Stimulated activated naive CD8-positive, alpha-beta T cell treated with anti-CD3 and anti-CD28 coated beads, Interleukin-15, Interleukin-2, amounts not matched to agents 100 U/mL and 50 U/mL, for 24 hours (primary cell): ENCODE results near the gene UNC13C.
"Not testable (repeated sequence)": the region's sequence is repeated elsewhere in the genome, so short reads cannot be mapped to it uniquely, and the experiment has no call there.

Experiments
- ATAC-seq: fragments of 150-1000 bp; cut with Tn5 transposase; one replicate; pipeline ENCODE4 v1.10.0; 2021
- DNase-seq: peaks from one replicate; pipeline ENCODE4 v3.0.0; 2021

The UNC13C gene

GRCh38 chr15:54304321-54304720, 326.1 kb downstream of the UNC13C start:
- DNase-seq (no peak), ATAC-seq (no peak)

DNA sequence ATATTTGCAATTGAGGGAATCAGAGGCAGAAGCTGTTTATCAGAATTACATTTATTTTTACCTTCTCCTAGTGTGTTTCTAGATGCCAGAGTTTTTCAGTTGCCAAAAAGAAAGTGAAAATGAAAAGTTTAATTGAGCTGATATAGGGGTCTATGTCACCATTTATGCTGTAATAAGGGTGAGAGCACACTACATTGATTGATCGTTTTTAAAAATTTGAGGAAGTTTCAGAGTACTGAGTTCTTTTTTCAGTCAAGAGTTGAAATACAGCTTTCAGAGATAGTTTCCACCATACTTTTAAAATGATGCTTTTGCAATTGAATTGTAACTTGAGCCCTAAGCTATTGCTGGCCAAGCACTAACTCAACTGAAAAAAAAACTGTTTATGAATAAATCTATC, 326.9 kb downstream of the UNC13C start:
- DNase-seq = no peak
- ATAC-seq = no peak

DNA sequence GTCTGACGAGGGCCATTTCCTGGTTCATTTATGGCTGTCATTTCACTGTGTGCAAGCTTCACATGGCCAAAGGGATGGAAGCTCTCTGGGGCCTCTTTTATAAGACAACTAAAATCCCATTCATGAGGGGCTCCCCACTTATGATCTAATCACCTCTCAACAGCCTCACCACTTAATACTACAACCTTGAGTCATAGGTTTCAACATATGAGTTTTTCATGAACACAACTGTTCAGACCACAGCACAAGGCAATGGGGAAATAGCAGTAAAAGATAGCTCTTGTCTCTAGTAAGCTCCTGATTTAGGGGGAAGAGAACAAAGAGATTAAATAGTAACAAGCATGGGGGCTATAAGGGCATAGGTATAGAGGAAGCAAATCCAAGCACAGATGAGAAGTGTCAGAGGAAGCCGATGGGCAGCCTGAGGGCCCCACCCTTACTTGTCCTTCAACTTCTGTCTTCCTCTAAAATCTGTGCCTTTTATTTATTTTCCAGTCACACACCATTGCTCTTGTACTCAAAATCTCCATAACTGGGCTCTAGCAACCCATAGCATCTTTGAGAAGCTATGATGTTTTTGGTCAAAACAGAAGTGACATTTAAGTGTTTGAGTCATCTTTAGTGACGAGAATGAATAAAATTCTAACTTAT, 329.1 kb downstream of the UNC13C start:
- DNase-seq = no peak
- ATAC-seq = no peak

- no peak for ATAC-seq
- DNase-seq = no peak
These were observed 329.7 kb downstream of the UNC13C start for GRCh38 chr15:54307926-54308325.

DNA sequence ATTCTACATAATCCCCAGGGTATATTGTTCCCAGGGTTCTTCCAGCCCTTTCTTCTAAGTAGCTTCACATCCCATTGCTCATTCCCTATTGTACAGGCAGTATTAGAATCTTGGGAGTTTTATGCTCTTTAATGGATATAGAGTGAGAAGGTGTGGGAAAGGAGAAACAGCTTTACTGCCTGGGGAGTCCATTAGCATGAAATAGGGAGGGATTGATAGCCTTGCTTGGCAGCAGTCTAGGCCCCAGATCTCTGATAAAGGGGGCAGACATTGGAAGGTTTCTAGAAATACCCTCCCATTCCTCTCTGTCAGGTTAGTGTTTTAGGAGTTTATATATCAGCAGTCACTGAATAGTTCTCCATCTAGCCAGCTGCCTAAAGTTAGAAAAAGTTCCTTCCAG, 334.3 kb downstream of the UNC13C start:
- ATAC-seq (no peak), DNase-seq (no peak)

- DNase-seq = no peak
- no peak for ATAC-seq
These were observed 343.2 kb downstream of the UNC13C start for GRCh38 chr15:54321426-54321825.

DNA sequence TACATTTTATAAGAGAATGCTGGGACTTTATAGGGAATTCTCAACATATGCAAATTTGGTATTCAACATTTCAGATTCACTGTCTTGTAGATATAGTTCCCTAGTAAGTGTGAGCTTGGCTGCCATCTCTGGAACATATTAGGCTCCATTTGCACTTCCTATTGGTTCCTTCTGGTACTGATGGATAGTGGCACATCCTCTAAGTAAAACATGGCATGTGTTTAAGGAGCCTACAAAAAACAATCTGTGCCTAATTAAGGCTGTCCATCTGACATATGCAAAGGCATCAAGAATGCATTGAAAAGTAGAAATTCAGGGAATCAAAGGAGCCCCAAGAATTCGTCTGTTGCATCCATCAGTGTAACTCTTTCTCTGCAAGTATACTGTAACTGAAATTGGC, 344.1 kb downstream of the UNC13C start:
- ATAC-seq (no peak), DNase-seq (no peak)

DNA sequence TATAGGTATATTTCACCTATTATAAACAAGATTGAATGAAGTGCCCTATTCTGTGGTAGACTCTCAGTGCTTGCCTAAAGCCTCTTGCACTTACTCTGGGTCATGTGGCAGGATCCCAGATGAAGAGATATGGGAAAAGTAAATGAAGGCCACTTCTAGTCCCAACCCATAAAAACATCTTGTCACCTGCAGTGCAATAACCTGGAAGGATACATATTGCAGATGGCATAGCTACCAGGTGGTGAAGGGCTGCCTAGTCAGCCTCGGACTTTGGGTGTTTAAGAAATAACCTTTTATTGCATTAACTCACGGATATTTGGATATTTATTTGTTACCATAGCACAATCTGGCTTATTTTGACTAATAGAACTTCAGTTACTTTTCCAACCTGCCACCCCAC, 367.1 kb downstream of the UNC13C start:
- ATAC-seq = no peak
- DNase-seq = no peak

DNA sequence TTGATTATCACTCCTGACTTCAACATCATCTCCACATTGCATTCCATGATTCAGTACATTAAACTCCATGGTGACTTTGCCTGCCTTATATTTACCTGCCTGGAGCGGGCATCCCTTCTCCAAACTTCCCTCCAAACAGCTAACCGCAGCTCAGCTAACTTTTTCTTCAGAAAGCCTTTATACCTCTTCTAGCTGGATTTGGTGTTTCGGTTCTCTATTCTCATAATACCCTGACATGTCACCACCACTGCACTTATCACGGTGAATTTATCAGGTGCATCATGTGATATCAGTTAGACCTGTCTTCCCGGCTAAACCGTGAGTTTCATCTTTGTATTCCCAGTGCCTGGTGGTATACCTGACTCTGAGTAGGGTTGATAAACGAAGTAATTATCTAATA, 367.6 kb downstream of the UNC13C start:
- DNase-seq (no peak), ATAC-seq (no peak)

- ATAC-seq (no peak), DNase-seq (no peak)
These were observed 369.0 kb downstream of the UNC13C start for GRCh38 chr15:54347082-54347827.

DNA sequence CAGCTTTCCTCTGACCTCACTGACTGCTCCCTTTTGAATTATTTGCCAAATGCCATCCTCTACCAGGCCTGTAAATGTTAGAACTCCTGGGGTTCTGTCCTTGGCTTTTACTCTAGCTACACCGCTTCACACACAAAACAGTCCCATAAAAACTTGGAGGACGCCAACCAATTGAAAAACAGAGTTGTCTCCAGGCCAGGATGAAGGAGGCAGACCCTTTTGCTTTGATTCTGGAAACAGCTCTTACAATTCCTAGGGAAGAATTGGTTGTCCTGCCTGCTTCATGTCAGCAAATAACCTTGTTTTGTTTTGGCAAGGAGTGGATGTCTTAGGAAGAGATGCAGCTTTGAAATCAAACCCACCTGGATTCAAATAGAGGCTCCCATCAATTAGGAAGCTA, 375.5 kb downstream of the UNC13C start:
- DNase-seq (no peak), ATAC-seq (no peak)

GRCh38 chr15:54354341-54354740, 376.1 kb downstream of the UNC13C start:
- DNase-seq (no peak), ATAC-seq (no peak)

DNA sequence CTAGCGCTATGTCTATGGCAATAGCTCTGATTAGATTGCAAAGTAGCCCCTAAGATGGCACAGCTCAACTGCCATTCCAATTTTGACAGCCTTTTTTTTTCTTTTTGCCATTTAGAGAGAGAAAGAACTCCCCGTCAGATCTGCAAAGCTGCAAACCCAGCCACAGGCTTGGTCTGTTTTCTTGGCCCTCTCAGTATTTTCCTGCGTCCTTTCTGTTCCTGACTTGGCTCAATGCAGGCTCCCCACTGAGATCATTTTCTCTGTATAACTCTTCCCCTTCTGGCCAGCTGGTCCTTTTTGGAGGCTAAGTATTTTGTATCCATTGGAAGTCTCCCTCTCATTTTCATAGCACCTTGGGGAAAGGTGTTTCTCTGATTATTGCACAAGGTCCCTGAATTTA, 386.7 kb downstream of the UNC13C start:
- ATAC-seq = no peak

DNA sequence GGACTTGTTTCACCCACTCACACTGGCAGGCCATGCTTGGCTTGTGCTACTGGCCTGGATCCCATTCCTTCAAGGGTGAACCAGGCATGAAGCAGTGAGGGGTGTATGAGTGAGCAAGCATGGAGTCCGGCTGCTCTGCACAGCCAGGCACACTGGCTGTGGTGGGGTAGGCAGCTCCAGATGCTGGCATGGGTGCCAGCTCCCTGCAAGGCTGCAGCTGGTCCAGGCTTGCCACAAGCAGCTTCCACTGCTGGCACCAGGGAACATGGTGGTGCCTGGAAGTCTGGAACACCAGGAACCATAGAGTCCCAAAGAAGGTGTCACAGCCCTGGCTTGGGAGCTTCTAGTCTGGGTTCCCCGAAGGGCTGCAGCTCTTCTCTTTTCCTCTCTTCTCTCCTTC, 395.1 kb downstream of the UNC13C start:
- ATAC-seq (no peak), DNase-seq (no peak)

More for the DNA sequence above, 386.7 kb downstream of the UNC13C start:
- no peak for DNase-seq

DNA sequence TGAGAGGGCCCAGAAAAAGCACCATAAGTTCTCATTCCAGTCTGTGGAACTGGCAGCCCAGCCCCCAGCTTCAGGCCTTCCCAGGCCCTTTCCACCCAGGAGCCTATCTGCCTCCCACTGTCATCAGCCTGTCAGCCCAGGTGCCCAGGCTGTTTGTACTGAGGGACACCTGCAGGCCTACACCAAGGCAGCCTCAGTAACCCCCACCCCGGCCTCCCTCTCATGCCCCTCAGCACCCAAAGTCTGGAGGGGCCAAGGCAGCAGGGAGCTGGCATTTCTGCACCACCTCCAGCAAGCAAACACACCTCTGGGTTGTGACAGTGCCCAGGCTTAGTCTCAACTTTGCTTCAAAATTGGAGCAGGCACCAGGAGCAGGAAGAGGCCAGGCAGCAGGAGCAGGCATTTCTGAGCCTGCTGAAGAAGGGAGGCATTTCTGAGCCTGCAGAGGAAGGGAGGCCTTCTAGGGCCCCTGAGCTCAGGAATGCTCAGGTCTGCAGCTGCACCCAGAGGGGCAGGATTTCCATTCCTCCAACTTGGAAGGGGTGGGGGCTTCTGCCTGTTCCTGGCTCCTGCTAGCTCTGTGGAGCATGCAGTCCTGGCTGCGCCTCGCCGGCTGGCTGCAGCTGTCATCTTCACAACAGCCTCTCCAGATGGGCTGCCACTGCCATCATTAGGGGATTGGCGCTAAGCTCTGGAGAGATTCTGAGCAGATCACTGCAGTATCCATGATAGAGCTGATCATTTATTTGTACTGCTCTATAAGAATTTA, 396.1 kb downstream of the UNC13C start:
- no peak for DNase-seq
- ATAC-seq = no peak

- no peak for ATAC-seq
- no peak for DNase-seq
These were observed 409.6 kb downstream of the UNC13C start for GRCh38 chr15:54387799-54388198.

- DNase-seq = no peak
- no peak for ATAC-seq
These were observed 410.5 kb downstream of the UNC13C start for GRCh38 chr15:54388746-54389145.

- ATAC-seq (no peak), DNase-seq (no peak)
These were observed 432.2 kb downstream of the UNC13C start for GRCh38 chr15:54410481-54410880.

GRCh38 chr15:54424171-54424570, 445.9 kb downstream of the UNC13C start:
- ATAC-seq = no peak

DNA sequence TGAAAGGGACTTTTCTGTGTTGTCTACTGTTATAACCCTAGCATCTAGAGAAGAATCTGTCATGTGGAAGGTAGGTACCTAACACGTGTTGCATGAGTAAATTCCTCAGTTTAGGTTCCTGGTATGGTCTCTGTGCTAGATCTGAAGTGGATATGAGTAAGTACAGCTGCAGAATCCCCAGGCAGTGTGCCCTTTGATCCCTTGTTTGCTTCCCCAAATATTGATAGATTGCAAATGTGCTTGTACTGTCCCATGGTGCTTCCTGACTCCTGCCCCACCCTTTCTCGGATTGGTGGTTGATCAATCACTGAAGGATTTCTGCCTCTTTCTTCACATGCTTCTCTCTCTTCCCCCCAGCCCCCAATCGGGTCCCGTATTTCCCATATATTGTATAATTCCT, 450.4 kb downstream of the UNC13C start:
- ATAC-seq (no peak), DNase-seq (no peak)

More at GRCh38 chr15:54424171-54424570, 445.9 kb downstream of the UNC13C start:
- no peak for DNase-seq

- ATAC-seq, DNase-seq: not testable (repeated sequence)
These were observed 472.0 kb downstream of the UNC13C start for GRCh38 chr15:54450288-54450687.

- no peak for DNase-seq
These were observed 478.2 kb downstream of the UNC13C start for GRCh38 chr15:54456413-54456812.

DNA sequence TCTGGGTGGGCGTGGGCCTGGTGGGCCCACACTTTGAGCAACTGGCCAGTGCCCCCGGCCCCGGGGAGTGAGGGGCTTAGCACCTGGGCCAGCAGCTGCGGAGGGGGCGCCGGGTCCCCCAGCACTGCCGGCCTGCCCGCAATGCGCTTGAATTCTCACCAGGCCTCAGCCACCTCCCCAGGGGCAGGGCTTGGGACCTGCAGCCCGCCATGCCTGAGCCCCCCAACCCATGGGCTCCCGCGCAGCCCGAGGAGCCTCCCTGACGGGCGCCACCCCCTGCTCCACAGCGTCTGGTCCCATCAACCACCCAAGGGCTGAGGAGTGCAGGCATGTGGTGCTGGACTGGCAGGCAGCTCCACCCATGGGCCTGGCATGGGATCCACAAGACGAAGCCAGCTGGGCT, 484.3 kb downstream of the UNC13C start:
- ATAC-seq (no peak), DNase-seq (no peak)

More at GRCh38 chr15:54456413-54456812, 478.2 kb downstream of the UNC13C start:
- no peak for ATAC-seq
